ENCODE measurements around the gene WSCD2.
A peak's percentile ranks its signal among the peaks of the same experiment; 100 is the strongest.

Gene WSCD2

GRCh38 chr12:108236366-108236765 lies 107.3 kb downstream of the WSCD2 start:
- no peaks in the 10 kb centered on the region for H3K27me3 ChIP-seq (ENCODE audit: insufficient read depth, low read length)
- H3K36me3 ChIP-seq (ENCODE audit: insufficient read depth, low read length): no peaks in the 10 kb centered on the region
- H3K4me3 ChIP-seq (ENCODE audit: low read length): no peak overlapping the region
- H3K9me3 ChIP-seq (ENCODE audit: insufficient read depth, low read depth, low read length): no peaks in the 10 kb centered on the region
- H3K9ac ChIP-seq (ENCODE audit: low read depth, low read length): no peak overlapping the region
- peak overlapping the region; percentile 73; the same call in 1 of the 2 replicates for H3K27ac ChIP-seq (ENCODE audit: low read depth, low read length)
- WGBS: 86% methylated on average over 1 of the region's 1 CpG
- peaks cover 21% of the 10 kb centered on the region for H3K4me1 ChIP-seq (ENCODE audit: insufficient read depth, low read length)

- Histone ChIP-seq H3K4me1 (ENCODE audit: insufficient read depth, low read length) (peaks cover 21% of the 10 kb centered on the region), H3K9ac (ENCODE audit: low read depth, low read length) (no peak overlapping the region), H3K27me3 (ENCODE audit: insufficient read depth, low read length) (no peaks in the 10 kb centered on the region), H3K4me3 (ENCODE audit: low read length) (no peak overlapping the region), H3K9me3 (ENCODE audit: insufficient read depth, low read depth, low read length) (no peaks in the 10 kb centered on the region), H3K36me3 (ENCODE audit: insufficient read depth, low read length) (no peaks in the 10 kb centered on the region), H3K27ac (ENCODE audit: low read depth, low read length) (no peak overlapping the region)
- 76% methylated on average over 3 of the region's 3 CpGs for WGBS
These were observed 108.2 kb downstream of the WSCD2 start for GRCh38 chr12:108237272-108237671.

GRCh38 chr12:108238474-108238873 lies 109.4 kb downstream of the WSCD2 start:
- Histone ChIP-seq H3K4me1 (ENCODE audit: insufficient read depth, low read length) (peaks cover 21% of the 10 kb centered on the region), H3K9me3 (ENCODE audit: insufficient read depth, low read depth, low read length) (no peaks in the 10 kb centered on the region), H3K9ac (ENCODE audit: low read depth, low read length) (no peak overlapping the region), H3K27me3 (ENCODE audit: insufficient read depth, low read length) (no peaks in the 10 kb centered on the region), H3K36me3 (ENCODE audit: insufficient read depth, low read length) (no peaks in the 10 kb centered on the region), H3K4me3 (ENCODE audit: low read length) (no peak overlapping the region), H3K27ac (ENCODE audit: low read depth, low read length) (no peak overlapping the region)
- WGBS: 93% methylated on average over 3 of the region's 3 CpGs

- H3K9ac ChIP-seq (ENCODE audit: low read depth, low read length): no peak overlapping the region
- no peaks in the 10 kb centered on the region for H3K36me3 ChIP-seq (ENCODE audit: insufficient read depth, low read length)
- 86% methylated on average over 2 of the region's 2 CpGs for WGBS
- no peaks in the 10 kb centered on the region for H3K27me3 ChIP-seq (ENCODE audit: insufficient read depth, low read length)
- peaks cover 21% of the 10 kb centered on the region for H3K4me1 ChIP-seq (ENCODE audit: insufficient read depth, low read length)
- H3K9me3 ChIP-seq (ENCODE audit: insufficient read depth, low read depth, low read length): no peaks in the 10 kb centered on the region
- no peak overlapping the region for H3K4me3 ChIP-seq (ENCODE audit: low read length)
- no peak overlapping the region for H3K27ac ChIP-seq (ENCODE audit: low read depth, low read length)
These were observed 110.3 kb downstream of the WSCD2 start for GRCh38 chr12:108239378-108239777.

GRCh38 chr12:108240027-108240785 lies 111.1 kb downstream of the WSCD2 start:
- WGBS: 84% methylated on average over 34 of the region's 34 CpGs
- Histone ChIP-seq H3K4me3 (ENCODE audit: low read length) (no peak overlapping the region), H3K36me3 (ENCODE audit: insufficient read depth, low read length) (no peaks in the 10 kb centered on the region)

GRCh38 chr12:108240928-108241327 lies 111.8 kb downstream of the WSCD2 start:
- no peaks in the 10 kb centered on the region for H3K36me3 ChIP-seq (ENCODE audit: insufficient read depth, low read length)
- peaks cover 7% of the 10 kb centered on the region for H3K4me1 ChIP-seq (ENCODE audit: insufficient read depth, low read length)
- no peak overlapping the region for H3K4me3 ChIP-seq (ENCODE audit: low read length)
- H3K27me3 ChIP-seq (ENCODE audit: insufficient read depth, low read length): no peaks in the 10 kb centered on the region
- WGBS: 93% methylated on average over 4 of the region's 4 CpGs
- no peak overlapping the region for H3K9ac ChIP-seq (ENCODE audit: low read depth, low read length)
- H3K27ac ChIP-seq (ENCODE audit: low read depth, low read length): no peak overlapping the region
- H3K9me3 ChIP-seq (ENCODE audit: insufficient read depth, low read depth, low read length): no peaks in the 10 kb centered on the region

More at GRCh38 chr12:108240027-108240785, 111.1 kb downstream of the WSCD2 start:
- no peaks in the 10 kb centered on the region for H3K27me3 ChIP-seq (ENCODE audit: insufficient read depth, low read length)
- H3K9ac ChIP-seq (ENCODE audit: low read depth, low read length): no peak overlapping the region
- no peaks in the 10 kb centered on the region for H3K9me3 ChIP-seq (ENCODE audit: insufficient read depth, low read depth, low read length)
- H3K4me1 ChIP-seq (ENCODE audit: insufficient read depth, low read length): peaks cover 14% of the 10 kb centered on the region
- no peak overlapping the region for H3K27ac ChIP-seq (ENCODE audit: low read depth, low read length)

- H3K36me3 ChIP-seq (ENCODE audit: insufficient read depth, low read length): no peaks in the 10 kb centered on the region
These were observed 113.1 kb downstream of the WSCD2 start for GRCh38 chr12:108241986-108242703.

GRCh38 chr12:108247130-108247529 lies 118.0 kb downstream of the WSCD2 start:
- Histone ChIP-seq H3K36me3 (ENCODE audit: insufficient read depth, low read length) (no peaks in the 10 kb centered on the region), H3K4me1 (ENCODE audit: insufficient read depth, low read length) (no peaks in the 10 kb centered on the region), H3K9ac (ENCODE audit: low read depth, low read length) (no peak overlapping the region), H3K27ac (ENCODE audit: low read depth, low read length) (no peak overlapping the region), H3K9me3 (ENCODE audit: insufficient read depth, low read depth, low read length) (no peaks in the 10 kb centered on the region), H3K27me3 (ENCODE audit: insufficient read depth, low read length) (no peaks in the 10 kb centered on the region), H3K4me3 (ENCODE audit: low read length) (no peak overlapping the region)
- WGBS: 94% methylated on average over 1 of the region's 2 CpGs

More at GRCh38 chr12:108241986-108242703, 113.1 kb downstream of the WSCD2 start:
- 80% methylated on average over 8 of the region's 10 CpGs for WGBS
- H3K9ac ChIP-seq (ENCODE audit: low read depth, low read length): no peak overlapping the region
- H3K4me1 ChIP-seq (ENCODE audit: insufficient read depth, low read length): no peaks in the 10 kb centered on the region
- H3K27ac ChIP-seq (ENCODE audit: low read depth, low read length): no peak overlapping the region
- H3K4me3 ChIP-seq (ENCODE audit: low read length): no peak overlapping the region
- H3K9me3 ChIP-seq (ENCODE audit: insufficient read depth, low read depth, low read length): no peaks in the 10 kb centered on the region
- no peaks in the 10 kb centered on the region for H3K27me3 ChIP-seq (ENCODE audit: insufficient read depth, low read length)

- no peaks in the 10 kb centered on the region for H3K27me3 ChIP-seq (ENCODE audit: insufficient read depth, low read length)
- WGBS: 94% methylated on average over 13 of the region's 13 CpGs
These were observed 118.9 kb downstream of the WSCD2 start for GRCh38 chr12:108248011-108248410.

GRCh38 chr12:108252523-108252922 lies 123.4 kb downstream of the WSCD2 start:
- no peaks in the 10 kb centered on the region for H3K36me3 ChIP-seq (ENCODE audit: insufficient read depth, low read length)
- H3K4me1 ChIP-seq (ENCODE audit: insufficient read depth, low read length): peaks cover 9% of the 10 kb centered on the region
- H3K4me3 ChIP-seq (ENCODE audit: low read length): no peak overlapping the region
- WGBS: 92% methylated on average over 7 of the region's 7 CpGs
- H3K27ac ChIP-seq (ENCODE audit: low read depth, low read length): no peak overlapping the region
- H3K9ac ChIP-seq (ENCODE audit: low read depth, low read length): no peak overlapping the region
- H3K9me3 ChIP-seq (ENCODE audit: insufficient read depth, low read depth, low read length): no peaks in the 10 kb centered on the region
- no peaks in the 10 kb centered on the region for H3K27me3 ChIP-seq (ENCODE audit: insufficient read depth, low read length)

More at GRCh38 chr12:108248011-108248410, 118.9 kb downstream of the WSCD2 start:
- H3K4me3 ChIP-seq (ENCODE audit: low read length): no peak overlapping the region
- H3K36me3 ChIP-seq (ENCODE audit: insufficient read depth, low read length): no peaks in the 10 kb centered on the region
- H3K9ac ChIP-seq (ENCODE audit: low read depth, low read length): no peak overlapping the region
- no peak overlapping the region for H3K27ac ChIP-seq (ENCODE audit: low read depth, low read length)
- H3K9me3 ChIP-seq (ENCODE audit: insufficient read depth, low read depth, low read length): no peaks in the 10 kb centered on the region
- peaks cover 4% of the 10 kb centered on the region; the same call in 1 of the 2 replicates for H3K4me1 ChIP-seq (ENCODE audit: insufficient read depth, low read length)

- H3K27me3 ChIP-seq (ENCODE audit: insufficient read depth, low read length): no peaks in the 10 kb centered on the region
- H3K4me1 ChIP-seq (ENCODE audit: insufficient read depth, low read length): peaks cover 9% of the 10 kb centered on the region
- H3K9ac ChIP-seq (ENCODE audit: low read depth, low read length): no peak overlapping the region
- H3K27ac ChIP-seq (ENCODE audit: low read depth, low read length): no peak overlapping the region
- no peaks in the 10 kb centered on the region for H3K9me3 ChIP-seq (ENCODE audit: insufficient read depth, low read depth, low read length)
- H3K4me3 ChIP-seq (ENCODE audit: low read length): no peak overlapping the region
- H3K36me3 ChIP-seq (ENCODE audit: insufficient read depth, low read length): no peaks in the 10 kb centered on the region
- 25% methylated on average over 2 of the region's 4 CpGs for WGBS
These were observed 124.5 kb downstream of the WSCD2 start for GRCh38 chr12:108253540-108253939.

Measured in HUES64 (cell line).